Lower leg skin (tissue), 4 donors: Measurements from ENCODE around the gene JAK1. TPM values are rescaled to one million over a fixed set of nuclear protein-coding genes. Genes with fewer than 3 reads are reported as not detected.

ENCODE experiments used
- DNase-seq, 2 donors: peaks; one replicate each; pipeline ENCODE4 v3.0.0-alpha.2; 2019; ENCODE audit warnings: low spot score in 2 of 2
- H3K4me3 ChIP-seq: fragments of 200-600 bp; sonication (generic); 2 replicates; pipeline ENCODE4 v1.5.1; 2017; ENCODE audit warnings: mild to moderate bottlenecking, low read depth; ENCODE audit not compliant: poor library complexity, severe bottlenecking
- POLR2A ChIP-seq, 2 donors: fragments of 450-650 bp; IDR thresholded peaks; one replicate each; pipeline ENCODE4 v1.6.1; 2016 to 2017; ENCODE audit warnings: antibody characterized with exemption in 2 of 2, mild to moderate bottlenecking in 1 of 2, moderate library complexity in 1 of 2
- WGBS, 2 donors: methylation state at CpG; one replicate each; pipeline ENCODE4 v1.1.5; 2018; 5-methylcytosine and 5-hydroxymethylcytosine counted together
- intact Hi-C: fragments of 100-400 bp; cut with DNase I; formaldehyde crosslinking; loops from one replicate; pipeline ENCODE4 v1.15.0; 2023; ENCODE audit warnings: low total_unique reads
- total RNA-seq, 4 donors: library from RNA; depleted of rRNA; stranded (reverse); fragments of >200 nt; gene quantifications; one replicate each; pipeline ENCODE4 v1.1.0, GENCODE V29; 2016
- TF ChIP-seq, protein P1 (sequence below), 3 donors: fragments of 450-650 bp; IDR thresholded peaks; one replicate each; pipeline ENCODE4 v1.5.1; 2016; ENCODE audit warnings: antibody characterized with exemption in 3 of 3, mild to moderate bottlenecking in 3 of 3, moderate library complexity in 2 of 3

Gene JAK1
- total RNA-seq, 4 donors from 2014 or later = 97.1 to 159 (median 129) TPM

GRCh38 chr1:64917907-64918306 is 48.4 kb downstream of the JAK1 start:
- intact Hi-C loops = no loop called here

DNA sequence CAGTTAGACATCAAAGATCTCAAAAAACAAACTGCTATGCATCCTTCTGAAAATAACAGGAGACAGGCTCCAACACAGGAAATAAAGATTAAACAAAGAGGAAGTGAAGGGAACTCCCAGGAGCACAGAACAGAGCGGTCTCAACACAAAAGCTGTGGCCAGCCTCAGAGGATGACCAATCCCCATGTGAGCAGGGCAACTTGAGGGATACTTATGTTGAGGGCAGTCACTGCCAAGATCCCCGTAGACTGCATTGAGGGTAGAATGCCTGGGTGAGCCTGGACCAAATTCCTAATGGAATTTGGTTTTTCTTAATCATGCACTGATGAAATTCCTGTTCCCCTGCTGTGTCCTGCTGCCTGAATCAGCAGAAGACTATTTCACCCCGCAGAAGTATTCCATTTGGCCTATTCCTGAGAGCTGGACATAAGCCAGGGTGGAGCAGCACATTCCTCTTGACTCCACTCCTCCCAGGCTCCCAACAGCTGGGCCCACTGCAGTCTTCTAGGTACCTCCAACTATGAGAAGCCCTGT is 49.0 kb downstream of the JAK1 start:
- 32 to 47% methylated on average over 3 of the region's 3 CpGs for WGBS, 2 donors
- DNase-seq = peak; percentile 74 to 91
- H3K4me3 ChIP-seq = no peak overlapping the region
- intact Hi-C loops = no loop called here
- no peak for TF ChIP-seq POLR2A (IDR thresholded peaks at IDR 0.05)
- TF ChIP-seq, protein P1, sequence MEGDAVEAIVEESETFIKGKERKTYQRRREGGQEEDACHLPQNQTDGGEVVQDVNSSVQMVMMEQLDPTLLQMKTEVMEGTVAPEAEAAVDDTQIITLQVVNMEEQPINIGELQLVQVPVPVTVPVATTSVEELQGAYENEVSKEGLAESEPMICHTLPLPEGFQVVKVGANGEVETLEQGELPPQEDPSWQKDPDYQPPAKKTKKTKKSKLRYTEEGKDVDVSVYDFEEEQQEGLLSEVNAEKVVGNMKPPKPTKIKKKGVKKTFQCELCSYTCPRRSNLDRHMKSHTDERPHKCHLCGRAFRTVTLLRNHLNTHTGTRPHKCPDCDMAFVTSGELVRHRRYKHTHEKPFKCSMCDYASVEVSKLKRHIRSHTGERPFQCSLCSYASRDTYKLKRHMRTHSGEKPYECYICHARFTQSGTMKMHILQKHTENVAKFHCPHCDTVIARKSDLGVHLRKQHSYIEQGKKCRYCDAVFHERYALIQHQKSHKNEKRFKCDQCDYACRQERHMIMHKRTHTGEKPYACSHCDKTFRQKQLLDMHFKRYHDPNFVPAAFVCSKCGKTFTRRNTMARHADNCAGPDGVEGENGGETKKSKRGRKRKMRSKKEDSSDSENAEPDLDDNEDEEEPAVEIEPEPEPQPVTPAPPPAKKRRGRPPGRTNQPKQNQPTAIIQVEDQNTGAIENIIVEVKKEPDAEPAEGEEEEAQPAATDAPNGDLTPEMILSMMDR (IDR thresholded peaks at IDR 0.05) = no peak

More at GRCh38 chr1:64917907-64918306, 48.4 kb downstream of the JAK1 start:
- no peak overlapping the region for H3K4me3 ChIP-seq
- DNase-seq = no peak
- TF ChIP-seq, protein P1 (IDR thresholded peaks at IDR 0.05) = no peak
- no peak for TF ChIP-seq POLR2A (IDR thresholded peaks at IDR 0.05)

- H3K4me3 ChIP-seq = no peak overlapping the region
- intact Hi-C loops = no loop called here
- WGBS, 2 donors = 79 to 80% methylated on average over 9 of the region's 9 CpGs
- no peak for TF ChIP-seq POLR2A (IDR thresholded peaks at IDR 0.05)
- TF ChIP-seq, protein P1 (IDR thresholded peaks at IDR 0.05) = no peak
- no peak for DNase-seq
Observed at GRCh38 chr1:64915381-64916274, 50.7 kb downstream of the JAK1 start.

DNA sequence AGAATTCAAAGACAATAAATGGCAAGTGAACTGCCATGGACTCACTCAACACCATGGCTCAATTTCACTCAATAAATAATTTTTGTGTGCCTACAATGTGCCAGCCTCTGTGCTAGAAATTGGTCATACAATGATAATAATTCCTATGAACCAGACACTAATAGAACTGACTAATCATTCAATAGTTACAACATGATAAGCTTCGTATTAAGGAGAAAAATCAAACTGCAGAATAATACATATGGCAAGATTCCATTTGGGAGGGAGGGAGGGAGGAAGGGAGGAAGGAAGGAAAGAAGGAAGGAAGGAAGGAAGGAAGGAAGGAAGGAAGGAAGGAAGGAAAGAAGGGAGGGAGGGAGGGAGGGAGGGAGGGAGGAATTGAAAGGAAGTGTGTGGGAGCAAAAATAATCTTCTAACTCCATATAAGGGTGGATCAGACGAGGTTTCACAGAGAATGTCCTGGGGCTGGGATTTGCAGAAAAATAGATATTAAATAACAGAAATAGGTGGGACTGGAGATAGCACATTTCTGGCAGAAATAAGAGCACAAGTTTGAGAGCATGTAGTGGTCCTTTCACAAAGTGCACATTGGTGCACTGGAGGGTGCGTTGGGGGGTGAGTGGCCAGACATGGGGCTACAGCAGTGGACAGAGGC is 52.9 kb downstream of the JAK1 start:
- H3K4me3 ChIP-seq = no peak overlapping the region
- intact Hi-C loops = no loop called here
- TF ChIP-seq, protein P1 (IDR thresholded peaks at IDR 0.05) = no peak
- no peak for TF ChIP-seq POLR2A (IDR thresholded peaks at IDR 0.05)
- 54 to 60% methylated on average over 3 of the region's 3 CpGs for WGBS, 2 donors
- DNase-seq = no peak

GRCh38 chr1:64912191-64912590 is 54.2 kb downstream of the JAK1 start:
- DNase-seq = no peak
- 80 to 82% methylated on average over 2 of the region's 2 CpGs for WGBS, 2 donors
- no peak overlapping the region for H3K4me3 ChIP-seq

More at GRCh38 chr1:64912191-64912590, 54.2 kb downstream of the JAK1 start:
- no peak for TF ChIP-seq POLR2A (IDR thresholded peaks at IDR 0.05)
- TF ChIP-seq, protein P1 (IDR thresholded peaks at IDR 0.05) = no peak
- intact Hi-C loops = no loop called here
